SK-N-MC (cell line): Measurements from ENCODE around the gene BMPR2.

Experiments
- EZH2 ChIP-seq: fragments of 200-600 bp; sonication (generic); IDR thresholded peaks from one replicate; pipeline ENCODE4 v1.6.1; 2017; ENCODE audit warnings: antibody characterized with exemption
- FOXP2 ChIP-seq: optimal IDR thresholded peaks from 2 replicates; pipeline ENCODE3; 2011; ENCODE audit warnings: mild to moderate bottlenecking, moderate library complexity; ENCODE audit not compliant: insufficient read depth; ENCODE audit errors: extremely low read length, control extremely low read depth
- POLR2AphosphoS5 ChIP-seq: IDR thresholded peaks from 2 replicates; pipeline ENCODE4 v1.6.1; 2012; ENCODE audit warnings: mild to moderate bottlenecking, low read depth, low read length, borderline replicate concordance

DNA sequence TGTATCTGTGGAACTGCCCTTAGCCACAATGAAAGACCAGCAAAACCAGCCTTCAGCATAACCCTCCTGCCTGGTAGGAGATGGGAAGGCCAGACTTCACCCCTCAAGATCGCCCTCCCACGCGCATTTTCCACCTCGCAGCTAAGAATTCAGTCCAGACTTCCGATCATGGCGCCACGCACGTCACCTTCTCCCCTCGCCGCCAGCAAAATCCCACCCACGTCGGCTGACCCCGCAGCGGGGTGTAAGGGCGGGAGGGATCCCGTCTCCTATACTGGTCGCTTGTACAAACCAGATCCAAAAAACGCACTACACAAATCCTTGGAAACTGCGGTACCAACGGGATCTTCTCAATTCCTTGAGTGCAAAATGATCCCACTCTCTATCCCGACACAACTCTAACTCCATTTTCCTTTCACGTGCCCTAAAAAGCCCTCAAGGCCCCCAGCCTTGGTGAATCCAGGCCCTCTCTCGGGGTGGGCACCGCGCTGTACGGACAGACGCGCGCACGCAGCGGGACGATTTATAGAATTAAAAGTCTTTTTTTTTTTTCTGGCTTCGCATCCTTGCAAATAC is 1.0 kb upstream of the BMPR2 start:
- TF ChIP-seq EZH2: no peak
- TF ChIP-seq POLR2AphosphoS5: no peak
- no peak for TF ChIP-seq FOXP2
